GM18498 (cell line): ENCODE results near the gene CXCR2.
"Not testable (repeated sequence)": the region's sequence is repeated elsewhere in the genome, so short reads cannot be mapped to it uniquely, and the experiment has no call there.

Source experiments
- ATAC-seq: cut with Tn5 transposase; IDR thresholded peaks from one replicate; pipeline ENCODE4 v1.9.1; 2021; ENCODE audit warnings: mild to moderate bottlenecking, moderate library complexity; ENCODE audit not compliant: unreplicated experiment

Gene CXCR2

DNA sequence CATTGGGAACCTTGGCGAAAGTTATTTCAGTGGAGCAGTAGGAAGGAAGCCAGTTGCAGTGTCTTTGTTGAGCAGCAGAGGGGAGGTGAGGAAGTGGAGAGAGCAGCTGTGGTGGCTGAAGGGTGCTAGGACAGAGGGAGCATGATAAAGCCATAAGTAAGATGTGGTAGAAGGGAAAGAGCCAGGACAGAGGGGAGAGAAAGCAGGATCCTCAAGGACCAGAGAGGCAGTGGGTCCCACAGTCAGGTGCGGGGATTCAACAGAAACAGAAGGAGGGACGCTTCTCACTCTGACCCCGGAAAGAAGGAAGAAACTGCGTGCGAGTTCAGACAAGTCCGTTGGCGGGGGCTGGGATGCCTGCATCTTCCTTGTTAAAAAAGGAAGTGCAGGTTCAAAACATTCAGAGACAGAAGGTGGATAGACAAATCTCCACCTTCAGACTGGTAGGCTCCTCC, at the start of gene CXCR2:
CXCR2 (plus strand) TSS at position 403 of the 455 bp plus-strand sequence. CDS start 8,774 bp downstream, outside the sequence.
- peak; percentile 67 for ATAC-seq

- ATAC-seq = no peak
These were observed 48.2 kb upstream of the CXCR2 start for GRCh38 chr2:218077464-218078216.

GRCh38 chr2:218079943-218080913, 45.6 kb upstream of the CXCR2 start:
- ATAC-seq = no peak

GRCh38 chr2:218081063-218081462, 44.8 kb upstream of the CXCR2 start:
- peak; percentile 93 for ATAC-seq

- ATAC-seq = no peak
These were observed 44.1 kb upstream of the CXCR2 start for GRCh38 chr2:218081695-218082094.

GRCh38 chr2:218082586-218083351, 43.1 kb upstream of the CXCR2 start:
- no peak for ATAC-seq

DNA sequence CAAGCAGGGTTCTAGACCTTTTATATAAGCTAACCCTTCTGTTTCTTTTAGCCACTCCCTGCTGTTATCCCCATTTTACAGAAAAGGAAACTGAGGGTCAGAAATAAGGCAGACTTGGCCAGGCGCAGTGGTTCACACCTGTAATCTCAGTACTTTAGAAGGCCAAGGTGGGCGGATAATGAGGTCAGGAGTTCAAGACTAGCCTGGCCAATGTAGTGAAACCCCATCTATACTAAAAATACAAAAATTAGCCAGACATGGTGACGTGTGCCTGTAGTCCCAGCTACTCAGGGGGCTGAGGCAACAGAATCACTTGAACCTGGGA, 42.5 kb upstream of the CXCR2 start:
- ATAC-seq = no peak

DNA sequence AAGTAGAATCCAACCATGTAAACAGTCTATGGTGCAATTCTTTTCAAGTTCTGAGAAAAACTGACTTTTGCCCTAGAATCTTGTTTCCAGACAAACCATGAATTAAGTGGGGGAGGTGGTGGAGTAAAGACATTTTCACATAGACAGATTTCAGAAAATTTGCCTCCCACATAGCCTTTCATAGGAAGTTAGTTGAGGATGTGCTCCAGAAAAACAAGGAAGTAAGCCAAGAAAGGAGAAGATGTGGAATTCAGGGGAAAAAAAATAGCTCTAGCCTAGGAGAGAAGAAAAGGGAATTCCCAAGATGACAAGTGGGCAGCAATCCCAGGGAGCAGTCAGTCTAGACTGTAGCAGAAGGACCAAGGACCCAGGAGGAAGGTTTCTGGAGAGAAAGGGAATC, 39.4 kb upstream of the CXCR2 start:
- ATAC-seq = no peak

DNA sequence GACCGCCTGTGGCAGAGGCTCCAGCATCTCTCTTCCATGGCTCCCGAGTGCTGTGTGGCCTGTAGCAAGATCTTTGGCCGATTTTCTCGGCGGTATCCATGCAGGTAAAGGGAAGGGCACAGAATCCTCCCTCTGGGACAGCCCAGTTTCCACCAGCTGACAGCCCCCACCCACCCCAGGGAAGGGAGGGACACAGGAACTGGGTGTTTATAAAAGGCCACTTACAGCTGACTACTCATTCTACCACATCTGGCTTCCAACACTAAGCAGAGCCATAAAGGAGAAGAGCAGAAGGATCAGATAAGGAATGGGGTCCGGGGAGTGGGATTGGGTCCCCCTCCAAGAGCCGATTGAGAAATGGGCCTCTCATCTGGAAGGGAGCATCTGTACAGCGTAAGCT, 36.6 kb upstream of the CXCR2 start:
- ATAC-seq = no peak

- no peak for ATAC-seq
These were observed 34.1 kb upstream of the CXCR2 start for GRCh38 chr2:218091746-218092145.

- no peak for ATAC-seq
These were observed 31.9 kb upstream of the CXCR2 start for GRCh38 chr2:218093879-218094278.

- ATAC-seq = no peak
These were observed 30.0 kb upstream of the CXCR2 start for GRCh38 chr2:218095853-218096252.

GRCh38 chr2:218097975-218098374, 27.9 kb upstream of the CXCR2 start:
- ATAC-seq = no peak

DNA sequence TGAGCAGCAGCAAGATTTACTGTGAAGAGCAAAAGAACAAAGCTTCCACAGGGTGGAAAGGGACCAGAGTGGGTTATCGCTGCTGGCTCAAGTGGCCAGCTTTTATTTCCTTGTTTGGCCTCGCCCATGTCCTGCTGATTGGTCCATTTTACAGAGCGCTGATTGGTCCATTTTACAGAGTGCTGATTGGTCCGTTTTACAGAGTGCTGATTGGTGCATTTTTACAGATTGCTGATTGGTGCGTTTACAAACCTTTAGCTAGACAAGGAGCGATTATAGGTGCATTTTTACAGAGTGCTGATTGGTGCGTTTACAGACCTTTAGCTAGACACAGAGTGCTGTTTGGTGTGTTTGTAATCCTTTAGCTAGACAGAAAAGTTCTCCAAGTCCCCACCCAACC, 17.0 kb upstream of the CXCR2 start:
- ATAC-seq = not testable (repeated sequence)

- ATAC-seq = not testable (repeated sequence)
These were observed 4.0 kb upstream of the CXCR2 start for GRCh38 chr2:218121789-218122188.

DNA sequence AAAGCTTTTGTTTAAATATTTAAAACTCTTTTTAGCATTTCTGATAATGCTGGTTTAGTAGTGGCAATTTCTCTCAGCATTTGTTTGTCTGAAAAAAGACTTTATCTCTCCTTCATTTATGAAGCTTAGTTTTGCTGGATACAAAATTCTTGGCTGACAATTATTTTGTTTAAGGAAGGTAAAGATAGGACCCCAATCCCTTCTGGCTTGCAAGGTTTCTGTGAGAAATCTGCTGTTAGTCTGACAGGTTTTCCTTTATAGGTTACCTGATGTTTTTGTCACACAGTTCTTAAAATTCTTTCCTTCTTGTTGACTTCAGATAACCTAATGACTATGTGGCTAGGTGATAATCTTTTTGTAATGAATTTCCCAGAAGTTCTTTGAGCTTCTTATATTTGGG, 3.5 kb upstream of the CXCR2 start:
- ATAC-seq = not testable (repeated sequence)

GRCh38 chr2:218123986-218124385, 1.8 kb upstream of the CXCR2 start:
- no peak for ATAC-seq

GRCh38 chr2:218125095-218125494, 733 bp upstream of the CXCR2 start:
- no peak for ATAC-seq

- ATAC-seq = no peak
These were observed 2.2 kb downstream of the CXCR2 start for GRCh38 chr2:218127929-218128455.

DNA sequence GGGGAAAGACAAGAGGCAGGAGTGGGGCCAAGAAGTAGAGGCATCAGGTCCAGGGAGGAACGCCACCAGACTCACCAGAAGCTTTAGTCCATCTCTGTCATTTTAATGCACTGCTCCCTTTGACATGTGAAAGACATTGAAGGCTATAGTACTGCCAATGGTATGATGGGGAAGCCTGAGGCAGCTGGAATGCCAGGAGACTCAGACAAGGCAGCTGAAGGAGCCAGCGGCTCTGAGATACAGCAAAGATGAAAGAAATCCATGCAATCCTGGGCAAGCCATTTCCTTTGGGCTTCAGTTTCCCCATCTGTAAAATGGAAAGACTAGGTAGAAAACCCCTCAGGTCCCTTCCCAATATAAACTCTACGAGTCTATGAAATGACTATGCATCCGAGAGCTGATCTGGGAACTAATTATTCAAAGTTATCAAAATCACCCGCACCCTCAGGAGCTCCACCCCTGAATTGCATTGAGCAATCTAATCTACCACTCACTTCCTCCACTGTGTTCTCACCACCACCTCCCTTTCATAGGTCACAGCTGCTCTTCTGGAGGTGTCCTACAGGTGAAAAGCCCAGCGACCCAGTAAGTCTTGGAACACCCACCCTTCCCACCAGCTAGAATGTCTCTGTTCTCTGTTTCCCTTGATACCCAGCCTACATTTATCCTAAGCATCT, 3.1 kb downstream of the CXCR2 start:
- no peak for ATAC-seq
